Psoas muscle (tissue), 8 donors: Measurements from ENCODE around the gene GRIK5. TPM values are rescaled to one million over a fixed set of nuclear protein-coding genes. Genes with fewer than 3 reads are reported as not detected.
A peak's percentile ranks its signal among the peaks of the same experiment; 100 is the strongest.

ENCODE experiments used
- ATAC-seq, 4 donors: fragments of 200-7000 bp; cut with Tn5 transposase; one replicate each; pipeline ENCODE4 v1.9.1; 2020; ENCODE audit warnings: moderate library complexity in 3 of 4, mild to moderate bottlenecking in 2 of 4
- DNase-seq, 2 donors: peaks; one replicate each; pipeline ENCODE4 v3.0.0-alpha.2; 2020
- H3K27ac ChIP-seq: fragments of 200-600 bp; one replicate; pipeline ENCODE4 v1.8.0; 2022
- H3K27me3 ChIP-seq, 3 donors: fragments of 200-600 bp in 1 of 3; one replicate each; pipeline versions ENCODE4 v1.6.1 to v1.8.0; 2013 to 2022; ENCODE audit warnings: low read length in 2 of 3, mild to moderate bottlenecking in 2 of 3, moderate library complexity in 1 of 3; ENCODE audit not compliant: insufficient read depth in 3 of 3
- H3K36me3 ChIP-seq, 2 donors: fragments of 200-600 bp in 1 of 2; one replicate each; pipeline versions ENCODE4 v1.6.1 to v1.8.0; 2013 to 2022; ENCODE audit warnings: low read depth in 1 of 2, mild to moderate bottlenecking in 1 of 2, moderate library complexity in 1 of 2; ENCODE audit not compliant: insufficient read depth in 1 of 2
- H3K4me1 ChIP-seq: fragments of 200-600 bp; one replicate; pipeline ENCODE4 v1.8.0; 2022
- H3K4me3 ChIP-seq: fragments of 200-600 bp; one replicate; pipeline ENCODE4 v1.8.0; 2022; ENCODE audit warnings: mild to moderate bottlenecking
- H3K9me3 ChIP-seq: fragments of 200-600 bp; one replicate; pipeline ENCODE4 v1.8.0; 2022
- WGBS, 3 donors: extraction: QIAGEN DNeasy Blood & Tissue Kit; methylation state at CpG; one replicate each; pipeline versions ENCODE4 v1.1.6 to v1.1.7; 2013; 5-methylcytosine and 5-hydroxymethylcytosine counted together
- intact Hi-C, 2 donors: fragments of 100-400 bp; cut with DNase I; formaldehyde crosslinking; loops; one replicate each; pipeline versions ENCODE4 v1.11.0 to v1.14.2; 2022
- polyA plus RNA-seq, 3 donors: library from polyadenylated mRNA; stranded (reverse); fragments of 200-250 nt; gene quantifications; one replicate each; pipeline ENCODE4 v1.2.3, GENCODE V29; 2013
- total RNA-seq, 4 donors: library from RNA; stranded (reverse); fragmentation: NEBNext Ultra II Directional in 2 of 4; extraction: Animal tissue kit (Norgen Biotek cat#: 25700) in 2 of 4; gene quantifications; one replicate each; pipeline versions ENCODE4 v1.2.1 to v1.2.4, GENCODE V29; 2021 to 2023
- TF ChIP-seq, protein P1 (sequence below): fragments of 200-600 bp; IDR thresholded peaks from one replicate; pipeline ENCODE4 v1.8.0; 2022; ENCODE audit warnings: antibody characterized with exemption
- donor health status: healthy with polysubstance abuse.
- donor health status: DM: no; HTN: no; CAD: no; lungs with moderate emphysema.
- donor health status: Bipolar disorder and iron deficiency.
- donor health status: healthy.
- donor health status: DM: yes; HTN: yes; CAD: no.
- donor health status: DM: no; HTN: no; CAD: no.
- donor health status: DM: no; HTN: no; CAD: no.
- donor health status: DM: yes; HTN: yes; CAD: no.

Gene GRIK5
- total and polyA plus RNA-seq, 7 donors: 0.26 to 0.88 (median 0.45) TPM

DNA sequence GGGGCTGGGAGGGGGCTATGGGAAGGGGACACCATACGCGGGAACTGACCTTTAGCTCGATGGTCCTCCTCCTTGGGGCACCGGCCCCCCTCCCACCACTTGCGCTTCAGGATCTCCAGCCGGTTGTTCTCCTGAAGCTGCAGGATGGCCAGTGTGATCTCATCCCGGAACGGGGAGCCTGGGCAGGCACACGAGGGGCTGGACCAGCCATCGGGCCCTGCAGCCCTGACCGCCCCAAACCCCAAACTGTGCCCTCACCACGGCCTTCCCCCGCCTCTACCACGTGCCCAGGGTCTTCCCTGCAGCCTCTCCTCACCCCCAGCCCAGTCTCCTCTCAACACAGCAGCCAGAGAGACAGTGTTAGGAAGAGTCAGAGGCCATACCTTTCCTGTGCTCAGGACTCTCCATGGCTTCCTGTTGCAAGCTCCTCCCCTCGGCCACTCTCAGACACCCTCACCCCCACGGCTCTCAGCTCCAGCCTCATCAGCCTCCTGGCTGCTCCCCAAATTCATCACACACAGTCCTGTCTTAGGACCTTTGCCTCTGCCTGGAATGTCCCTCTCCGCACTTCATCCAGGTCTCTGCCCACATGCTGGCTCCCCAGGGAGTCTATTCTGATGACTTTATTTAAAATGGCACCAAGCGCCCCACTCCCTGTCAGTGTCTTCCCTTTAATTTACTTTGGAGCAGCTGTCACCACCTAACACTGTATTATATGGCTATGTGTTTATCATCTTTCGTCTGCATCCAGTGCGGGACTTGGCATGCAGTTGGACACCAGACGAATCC lies 66.3 kb downstream of the GRIK5 start:
- Histone ChIP-seq H3K9me3 (no peaks in the 10 kb centered on the region), H3K4me3 (no peak overlapping the region), H3K4me1 (peaks cover 6% of the 10 kb centered on the region), H3K27me3 (peaks cover 0 to 38% (median 17%) of the 10 kb centered on the region in 3 donors), H3K36me3 (no peaks in the 10 kb centered on the region), H3K27ac (no peak overlapping the region)
- no peak for DNase-seq
- intact Hi-C loops: no loop called here
- no peak for ATAC-seq
- WGBS, 3 donors: 78 to 80% (median 79%) methylated on average over 15 to 21 of the region's 21 CpGs
- TF ChIP-seq, protein P1, sequence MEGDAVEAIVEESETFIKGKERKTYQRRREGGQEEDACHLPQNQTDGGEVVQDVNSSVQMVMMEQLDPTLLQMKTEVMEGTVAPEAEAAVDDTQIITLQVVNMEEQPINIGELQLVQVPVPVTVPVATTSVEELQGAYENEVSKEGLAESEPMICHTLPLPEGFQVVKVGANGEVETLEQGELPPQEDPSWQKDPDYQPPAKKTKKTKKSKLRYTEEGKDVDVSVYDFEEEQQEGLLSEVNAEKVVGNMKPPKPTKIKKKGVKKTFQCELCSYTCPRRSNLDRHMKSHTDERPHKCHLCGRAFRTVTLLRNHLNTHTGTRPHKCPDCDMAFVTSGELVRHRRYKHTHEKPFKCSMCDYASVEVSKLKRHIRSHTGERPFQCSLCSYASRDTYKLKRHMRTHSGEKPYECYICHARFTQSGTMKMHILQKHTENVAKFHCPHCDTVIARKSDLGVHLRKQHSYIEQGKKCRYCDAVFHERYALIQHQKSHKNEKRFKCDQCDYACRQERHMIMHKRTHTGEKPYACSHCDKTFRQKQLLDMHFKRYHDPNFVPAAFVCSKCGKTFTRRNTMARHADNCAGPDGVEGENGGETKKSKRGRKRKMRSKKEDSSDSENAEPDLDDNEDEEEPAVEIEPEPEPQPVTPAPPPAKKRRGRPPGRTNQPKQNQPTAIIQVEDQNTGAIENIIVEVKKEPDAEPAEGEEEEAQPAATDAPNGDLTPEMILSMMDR: no peak

DNA sequence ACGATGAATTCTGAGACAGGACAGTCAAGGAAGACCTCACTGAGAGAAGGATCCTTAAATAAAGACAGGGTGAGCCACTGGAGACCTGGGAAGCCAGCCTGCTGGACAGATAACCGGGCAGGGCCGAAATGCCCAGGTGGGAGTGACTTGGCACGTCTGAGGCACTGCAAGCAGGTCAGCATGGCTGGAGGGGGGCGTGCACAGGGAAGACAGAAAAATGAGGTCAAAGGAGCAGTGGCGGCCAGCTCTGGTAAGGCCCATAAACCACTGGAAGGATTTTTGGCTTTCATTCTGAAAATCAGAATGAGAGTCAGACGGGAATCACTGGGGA lies 70.2 kb downstream of the GRIK5 start:
- ATAC-seq: no peak
- DNase-seq: no peak
- WGBS, 3 donors: 69 to 82% (median 72%) methylated on average over 7 of the region's 7 CpGs

DNA sequence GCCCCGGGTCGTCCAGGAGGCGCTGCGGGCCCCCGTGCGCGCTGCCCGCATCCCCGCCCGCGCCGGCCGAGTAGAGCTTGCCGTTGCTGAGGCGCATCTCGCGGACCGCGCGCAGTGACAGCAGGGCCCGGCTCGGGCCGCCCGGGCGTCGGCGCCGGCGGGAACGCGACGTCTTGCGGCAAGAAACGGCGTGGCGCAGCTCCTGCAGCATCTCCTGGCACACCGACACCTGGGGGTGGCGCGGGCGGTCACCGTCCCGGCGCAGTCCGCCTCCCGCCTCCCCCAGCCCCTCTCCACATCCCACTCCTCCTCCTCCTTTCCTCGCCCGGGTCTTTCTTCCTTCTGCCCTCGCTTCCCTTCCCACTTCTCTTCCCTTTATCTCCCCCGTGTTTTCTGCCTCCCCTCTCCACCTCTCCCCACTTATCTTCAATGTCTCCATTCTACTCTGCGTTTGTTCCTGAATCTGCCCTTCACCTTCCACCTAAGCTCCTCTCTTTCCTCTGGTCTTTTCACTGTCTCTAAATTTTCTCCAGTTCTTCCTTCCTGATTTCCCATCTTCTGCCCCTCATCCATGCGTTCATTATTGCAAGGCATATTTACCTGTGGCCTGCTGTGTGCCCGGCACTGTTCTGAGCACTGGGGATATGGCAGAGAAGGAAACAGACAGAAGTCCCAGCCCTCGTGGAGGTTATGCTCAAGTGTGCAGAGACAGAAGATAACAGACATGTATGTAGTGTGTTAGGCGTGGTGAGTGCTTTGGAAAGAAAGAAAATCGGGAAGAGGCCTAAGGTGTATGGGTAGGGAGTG lies 70.7 kb downstream of the GRIK5 start:
- no peak overlapping the region for H3K27ac ChIP-seq
- intact Hi-C loops: loop anchor here in 1 of 2 donors (5.0 kb wide), 1 partner anchor 38 kb away; no protein-coding TSS in a partner anchor
- 15 to 34% (median 15%) methylated on average over 16 to 55 of the region's 55 CpGs for WGBS, 3 donors
- no peaks in the 10 kb centered on the region for H3K9me3 ChIP-seq
- no peaks in the 10 kb centered on the region for H3K4me1 ChIP-seq
- ATAC-seq (no peak), DNase-seq (no peak)
- no peaks in the 10 kb centered on the region for H3K36me3 ChIP-seq
- peaks cover 0 to 81% (median 35%) of the 10 kb centered on the region in 3 donors for H3K27me3 ChIP-seq
- no peak overlapping the region for H3K4me3 ChIP-seq
- TF ChIP-seq, protein P1: no peak

More for the DNA sequence above, 70.2 kb downstream of the GRIK5 start:
- no peaks in the 10 kb centered on the region for H3K9me3 ChIP-seq
- H3K36me3 ChIP-seq: no peaks in the 10 kb centered on the region
- intact Hi-C loops: loop anchor here in 1 of 2 donors (5.0 kb wide), 1 partner anchor 37 kb away; no protein-coding TSS in a partner anchor
- no peaks in the 10 kb centered on the region for H3K4me1 ChIP-seq
- H3K4me3 ChIP-seq: no peak overlapping the region
- H3K27me3 ChIP-seq: peaks cover 0 to 76% (median 35%) of the 10 kb centered on the region in 3 donors
- no peak overlapping the region for H3K27ac ChIP-seq
- TF ChIP-seq, protein P1: no peak

DNA sequence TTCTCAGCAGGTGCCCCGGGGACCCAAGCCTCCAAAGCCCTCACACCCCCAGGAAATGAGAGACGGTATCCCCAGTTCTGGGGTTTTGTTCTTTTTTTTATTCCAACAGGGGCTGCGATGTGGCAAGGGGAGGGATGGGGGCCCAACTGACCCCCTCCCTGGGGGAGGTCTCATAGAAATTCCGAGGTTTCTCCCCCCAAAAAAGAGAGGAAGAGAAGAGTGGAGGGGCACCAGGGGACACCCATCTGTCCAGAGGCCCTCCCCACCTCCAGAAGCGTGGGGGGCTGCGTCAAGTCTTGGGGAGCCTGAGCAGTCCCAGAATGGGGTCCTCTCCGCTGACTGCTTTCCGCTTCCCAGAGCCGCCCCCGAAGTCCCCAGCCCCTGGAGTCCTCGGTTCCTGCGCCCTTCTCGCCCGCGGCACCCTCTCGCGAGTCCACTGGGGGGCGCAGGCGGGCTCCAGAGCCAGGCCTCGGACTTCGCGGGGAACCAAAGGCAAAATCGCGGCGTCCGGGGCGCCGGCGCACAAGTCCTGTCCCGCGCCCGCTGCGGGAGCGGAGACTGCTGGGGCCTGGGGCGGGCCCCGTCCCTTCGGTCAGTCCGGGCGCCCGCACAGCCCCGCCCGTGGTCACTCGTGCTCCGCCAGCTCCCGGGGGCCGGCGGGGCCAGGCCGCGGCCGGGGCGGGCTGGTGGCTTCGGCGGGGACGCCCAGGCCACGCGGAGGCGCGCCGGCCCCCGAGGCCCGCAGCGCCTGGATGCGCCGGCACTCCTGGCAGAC lies 71.6 kb downstream of the GRIK5 start:
- ATAC-seq (peak in 3 of 4 donors; percentile 22 to 67 (median 35)), DNase-seq (no peak)
- Histone ChIP-seq H3K36me3 (no peaks in the 10 kb centered on the region), H3K9me3 (no peaks in the 10 kb centered on the region), H3K4me1 (no peaks in the 10 kb centered on the region), H3K27me3 (peaks cover 0 to 89% (median 38%) of the 10 kb centered on the region in 3 donors), H3K27ac (no peak overlapping the region), H3K4me3 (peak overlapping the region; percentile 36)
- TF ChIP-seq, protein P1: peak; percentile 47
- WGBS, 3 donors: 1 to 2% (median 2%) methylated on average over 27 to 64 of the region's 64 CpGs
- intact Hi-C loops: loop anchor here in 1 of 2 donors (5.0 kb wide), 1 partner anchor 39 kb away; no protein-coding TSS in a partner anchor
